ENCODE results near the gene ZFPM1. TPM values are rescaled to one million over a fixed set of nuclear protein-coding genes. Genes with fewer than 3 reads are reported as not detected.

The ZFPM1 gene
- total RNA-seq, 1 donor from 2014 or later: 8.4 TPM

DNA sequence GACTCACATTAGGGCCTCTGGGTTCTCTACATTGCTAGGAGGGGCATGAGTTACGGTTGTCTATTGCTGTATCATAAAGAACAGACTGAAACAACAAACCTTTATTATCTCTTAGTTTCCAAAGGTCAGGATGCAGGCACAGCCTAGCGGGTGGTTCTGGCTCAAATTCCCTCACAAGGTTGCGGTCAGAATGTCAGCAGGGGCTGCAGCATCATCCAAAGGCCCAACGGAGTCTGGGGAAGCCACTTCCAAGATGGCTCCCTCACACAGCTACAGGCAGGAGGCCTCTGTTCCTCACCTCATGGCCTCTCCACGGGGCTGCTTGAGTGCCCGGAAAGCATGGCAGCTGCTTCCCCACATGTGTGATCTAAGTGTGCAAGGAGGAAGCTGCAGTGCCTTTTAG, 29.6 kb upstream of the ZFPM1 start:
- ATAC-seq (no peak), DNase-seq (no peak)
- no peak for TF ChIP-seq CTCF (IDR thresholded peaks at IDR 0.05)
- H3K36me3 ChIP-seq: no peaks in the 10 kb centered on the region
- H3K9me3 ChIP-seq: no peaks in the 10 kb centered on the region
- H3K4me3 ChIP-seq: no peak overlapping the region
- no peaks in the 10 kb centered on the region for H3K4me1 ChIP-seq
- no peak overlapping the region for H3K27ac ChIP-seq
- no peaks in the 10 kb centered on the region for H3K27me3 ChIP-seq
- intact Hi-C loops (cut with DNase I): no loop called here

GRCh38 chr16:88424587-88425235, 28.4 kb upstream of the ZFPM1 start:
- TF ChIP-seq CTCF (IDR thresholded peaks at IDR 0.05): no peak
- no peak for DNase-seq
- intact Hi-C loops (cut with DNase I): no loop called here
- H3K27ac ChIP-seq: no peak overlapping the region
- no peak overlapping the region for H3K4me3 ChIP-seq
- no peaks in the 10 kb centered on the region for H3K4me1 ChIP-seq
- ATAC-seq: no peak
- peaks cover 4% of the 10 kb centered on the region for H3K27me3 ChIP-seq
- H3K9me3 ChIP-seq: no peaks in the 10 kb centered on the region
- no peaks in the 10 kb centered on the region for H3K36me3 ChIP-seq

DNA sequence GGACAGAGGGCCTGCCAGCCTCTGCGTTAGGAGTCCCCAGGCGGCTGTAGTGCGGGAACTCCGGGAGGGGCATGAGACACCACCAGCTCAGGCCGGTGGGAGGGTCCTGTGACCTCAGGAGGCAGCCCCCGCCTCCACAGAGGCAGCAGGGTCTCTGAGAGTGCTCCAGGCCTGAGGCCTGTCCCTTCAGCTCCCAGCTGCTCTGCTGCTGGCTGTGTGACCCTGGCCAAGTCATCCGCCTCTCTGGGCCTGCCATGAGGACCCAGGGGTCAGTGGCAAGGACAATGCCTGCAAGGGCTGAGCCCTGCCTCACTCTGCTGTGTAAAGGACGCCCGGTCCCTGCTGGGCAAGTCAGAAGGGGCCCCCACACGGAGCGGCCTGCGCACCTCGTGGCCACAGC, 27.1 kb upstream of the ZFPM1 start:
- Histone ChIP-seq H3K4me1 (peaks cover 7% of the 10 kb centered on the region), H3K36me3 (no peaks in the 10 kb centered on the region), H3K9me3 (no peaks in the 10 kb centered on the region), H3K4me3 (no peak overlapping the region), H3K27ac (no peak overlapping the region), H3K27me3 (peaks cover 17% of the 10 kb centered on the region)
- no peak for ATAC-seq
- intact Hi-C loops (cut with DNase I): no loop called here
- DNase-seq: no peak
- TF ChIP-seq CTCF (IDR thresholded peaks at IDR 0.05): no peak

GRCh38 chr16:88427376-88427775, 25.7 kb upstream of the ZFPM1 start:
- Histone ChIP-seq H3K4me3 (no peak overlapping the region), H3K27ac (no peak overlapping the region), H3K4me1 (peaks cover 7% of the 10 kb centered on the region), H3K9me3 (no peaks in the 10 kb centered on the region), H3K36me3 (no peaks in the 10 kb centered on the region), H3K27me3 (peaks cover 18% of the 10 kb centered on the region)
- DNase-seq (no peak), ATAC-seq (no peak)
- intact Hi-C loops (cut with DNase I): no loop called here
- no peak for TF ChIP-seq CTCF (IDR thresholded peaks at IDR 0.05)

- Histone ChIP-seq H3K27ac (no peak overlapping the region), H3K27me3 (peaks cover 18% of the 10 kb centered on the region), H3K36me3 (no peaks in the 10 kb centered on the region), H3K4me3 (no peak overlapping the region), H3K9me3 (no peaks in the 10 kb centered on the region), H3K4me1 (peaks cover 7% of the 10 kb centered on the region)
- no peak for TF ChIP-seq CTCF (IDR thresholded peaks at IDR 0.05)
- intact Hi-C loops (cut with DNase I): no loop called here
- DNase-seq (no peak), ATAC-seq (no peak)
These were observed 24.9 kb upstream of the ZFPM1 start for GRCh38 chr16:88428156-88428555.

All from upper lobe of right lung (tissue), 1 donor.